Jurkat, Clone E6-1 (cell line): ENCODE results near the gene C12orf50.
"Not testable (repeated sequence)": the region's sequence is repeated elsewhere in the genome, so short reads cannot be mapped to it uniquely, and the experiment has no call there.

Experiments
- DNase-seq: peaks from one replicate; pipeline ENCODE4 v3.0.0-alpha.2; 2011; ENCODE audit warnings: low read depth, low spot score
- H3K4me3 ChIP-seq: 2 replicates; pipeline ENCODE4 v1.5.1; 2011; ENCODE audit warnings: mild to moderate bottlenecking, low read length, control low read depth, moderate library complexity

C12orf50 gene

GRCh38 chr12:88001327-88001726, 27.9 kb downstream of the C12orf50 start:
- H3K4me3 ChIP-seq: no peak overlapping the region
- no peak for DNase-seq

- DNase-seq: peak; percentile 49
- no peak overlapping the region for H3K4me3 ChIP-seq
Observed at GRCh38 chr12:87995581-87996178, 33.5 kb downstream of the C12orf50 start.

- no peak for DNase-seq
- H3K4me3 ChIP-seq: no peak overlapping the region
Observed at GRCh38 chr12:87991483-87991882, 37.7 kb downstream of the C12orf50 start.

DNA sequence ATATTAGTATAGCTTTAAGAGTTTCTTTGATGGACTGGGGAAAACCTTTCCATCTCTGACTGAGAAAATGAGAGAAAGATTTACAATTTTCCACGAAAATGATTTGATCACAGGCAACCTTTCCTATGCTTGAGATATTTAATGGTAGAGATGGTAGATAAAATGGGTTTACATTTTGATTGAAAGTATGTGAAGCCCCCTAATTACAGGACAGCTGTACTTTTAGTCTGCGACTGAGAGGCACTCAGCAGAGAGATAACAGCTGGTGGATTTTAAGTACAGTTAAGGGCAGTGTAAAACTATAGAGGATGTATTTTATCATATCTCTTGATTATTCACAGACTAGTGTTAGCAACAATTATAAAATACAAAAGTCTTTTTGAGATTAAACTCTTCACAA, 40.7 kb downstream of the C12orf50 start:
- no peak overlapping the region for H3K4me3 ChIP-seq
- no peak for DNase-seq

DNA sequence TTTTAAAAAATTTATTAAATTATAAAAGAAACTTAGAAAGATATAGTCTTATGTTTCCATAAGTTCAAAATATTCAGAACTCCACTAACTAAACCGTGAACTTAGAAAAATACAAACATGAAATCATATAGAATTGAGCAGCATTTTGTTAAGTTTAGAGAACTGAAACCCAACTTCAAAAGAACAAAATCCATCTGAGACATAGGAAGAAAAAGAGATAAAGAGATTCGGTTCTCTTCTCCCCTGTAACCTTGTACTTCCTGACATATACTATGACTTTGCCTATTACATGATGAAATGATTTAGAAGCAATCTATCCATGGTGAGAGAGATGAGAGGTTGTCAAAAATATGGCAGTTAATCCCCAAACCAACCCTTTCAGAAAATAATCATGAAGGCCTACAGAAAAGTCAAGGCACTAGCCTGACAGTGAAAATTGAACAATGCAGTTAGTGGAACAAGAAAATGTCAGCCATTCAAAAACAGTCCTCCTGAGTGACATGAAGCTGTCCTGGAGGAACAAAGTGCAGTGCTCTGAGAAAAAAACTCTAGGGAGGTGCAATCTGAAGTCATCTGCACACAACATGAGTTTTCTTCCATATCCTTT, 44.0 kb downstream of the C12orf50 start:
- H3K4me3 ChIP-seq: no peak overlapping the region
- no peak for DNase-seq

DNA sequence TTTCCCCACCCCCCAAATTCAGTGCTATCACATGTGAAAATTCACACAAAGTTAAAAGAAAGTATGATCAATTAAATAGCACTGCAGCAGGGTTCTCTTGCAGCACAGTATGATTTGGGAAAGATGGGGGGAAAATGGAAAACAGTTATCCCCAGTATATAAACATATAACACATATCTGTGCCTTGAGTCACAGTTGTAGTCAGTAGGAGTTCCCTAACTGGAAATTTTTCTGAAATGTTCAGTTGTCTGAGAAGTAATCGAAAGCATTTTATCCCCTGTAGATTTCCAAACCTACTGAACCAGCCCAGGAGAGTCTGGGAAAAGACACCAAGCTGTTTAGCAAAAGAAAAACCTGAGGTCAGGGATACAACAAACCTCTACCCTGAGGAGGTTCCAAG, 47.0 kb downstream of the C12orf50 start:
- DNase-seq: no peak
- H3K4me3 ChIP-seq: no peak overlapping the region

- H3K4me3 ChIP-seq: no peak overlapping the region
- DNase-seq: no peak
Observed at GRCh38 chr12:87981495-87981894, 47.7 kb downstream of the C12orf50 start.

DNA sequence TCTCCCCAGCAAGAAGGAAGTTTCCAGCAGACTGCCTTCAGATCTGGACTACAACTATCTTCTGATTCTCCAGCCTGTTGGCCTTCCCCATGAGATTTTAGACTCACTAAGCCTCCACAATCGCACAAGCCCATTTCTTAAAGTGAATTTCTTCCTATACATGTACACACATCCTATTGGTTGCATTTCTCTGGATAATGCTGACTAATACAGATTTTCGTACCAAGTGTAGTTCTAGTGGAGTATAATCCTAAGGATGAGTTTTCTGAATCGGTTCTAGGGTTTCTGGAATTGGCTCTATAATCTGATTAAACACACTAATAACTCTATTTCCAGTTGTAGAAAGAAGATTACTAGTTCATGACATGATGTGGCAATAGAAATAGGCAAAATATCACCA, 53.3 kb downstream of the C12orf50 start:
- DNase-seq: no peak
- no peak overlapping the region for H3K4me3 ChIP-seq

DNA sequence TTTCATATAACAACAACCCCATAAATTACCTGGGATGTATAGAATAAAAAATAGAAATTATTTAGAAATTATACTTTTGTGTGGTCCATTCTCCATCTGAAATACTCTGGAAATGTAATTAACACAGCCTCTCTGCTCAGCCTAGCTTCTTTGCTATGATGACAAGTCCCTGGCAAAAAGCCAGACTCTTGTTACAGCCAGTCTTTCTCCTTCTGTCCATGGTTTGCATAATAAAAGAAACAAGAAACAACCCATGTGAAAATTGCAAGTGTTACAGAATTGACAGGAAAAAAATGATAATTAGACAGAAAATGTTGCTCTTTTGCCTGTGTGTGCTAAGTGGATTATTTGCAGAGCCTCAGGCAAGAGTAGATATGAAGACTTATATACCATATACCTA, 61.3 kb downstream of the C12orf50 start:
- DNase-seq: no peak
- H3K4me3 ChIP-seq: no peak overlapping the region

DNA sequence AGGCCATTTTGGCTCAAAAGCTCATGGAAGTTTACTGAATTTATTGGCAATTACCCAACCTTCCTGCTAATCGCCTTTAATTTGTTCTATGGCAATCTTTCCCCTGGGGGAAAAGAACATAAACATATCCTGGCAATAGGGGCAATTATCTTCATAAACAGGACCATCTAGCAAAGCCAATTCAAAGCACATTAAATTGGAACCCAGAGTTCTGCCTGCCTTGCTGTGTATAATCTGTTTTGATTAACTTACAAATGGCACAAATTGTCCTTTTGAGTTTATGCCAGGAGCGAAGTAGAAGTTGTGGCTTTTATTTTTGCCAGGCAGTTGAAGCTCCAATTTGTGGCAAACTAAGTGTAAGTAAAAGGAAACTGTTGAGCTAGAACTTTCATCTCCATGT, 68.6 kb downstream of the C12orf50 start:
- no peak overlapping the region for H3K4me3 ChIP-seq
- no peak for DNase-seq

- not testable (repeated sequence) for DNase-seq, H3K4me3 ChIP-seq
Observed at GRCh38 chr12:87954028-87954427, 75.2 kb downstream of the C12orf50 start.

- H3K4me3 ChIP-seq: no peak overlapping the region
- DNase-seq: peak; percentile 32
Observed at GRCh38 chr12:87953256-87953860, 75.8 kb downstream of the C12orf50 start.

DNA sequence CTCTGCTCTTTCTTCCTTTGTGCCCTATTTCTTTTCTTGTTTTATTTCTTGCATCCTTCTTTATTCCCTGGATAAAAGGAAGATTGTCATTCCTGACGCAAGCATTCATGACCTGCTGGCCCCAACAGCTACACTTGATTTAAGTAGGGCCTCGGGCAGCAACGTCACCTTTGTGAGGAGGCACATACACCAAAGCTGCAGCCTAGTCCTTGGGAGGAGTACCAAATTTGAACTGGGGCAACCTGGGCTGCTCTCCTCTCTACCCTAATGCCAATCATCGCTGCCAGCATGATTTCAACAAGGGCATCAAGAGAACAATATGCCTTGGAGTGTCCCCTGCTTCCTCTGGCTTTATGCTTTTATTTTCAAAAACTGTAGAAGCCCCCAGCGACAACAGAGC, 76.4 kb downstream of the C12orf50 start:
- H3K4me3 ChIP-seq: no peak overlapping the region
- no peak for DNase-seq

DNA sequence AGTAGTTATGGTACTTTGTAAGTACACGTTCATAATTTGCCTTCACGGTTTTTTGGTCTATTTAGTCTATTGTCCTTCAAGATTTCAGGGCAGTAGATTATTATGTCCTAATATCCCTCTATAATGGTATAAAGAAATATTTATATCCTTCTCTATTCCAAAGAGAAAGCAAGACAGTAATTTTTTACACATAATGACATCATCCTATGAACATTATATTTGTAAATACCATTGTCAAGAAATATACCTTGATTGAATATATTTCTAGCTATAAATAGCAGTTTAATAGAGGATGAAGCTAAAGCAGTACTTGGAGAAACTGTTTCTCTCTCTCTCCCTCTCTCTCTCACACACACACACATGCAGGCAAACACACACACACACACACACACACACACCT, 77.0 kb downstream of the C12orf50 start:
- no peak for DNase-seq
- H3K4me3 ChIP-seq: no peak overlapping the region

- DNase-seq: no peak
- no peak overlapping the region for H3K4me3 ChIP-seq
Observed at GRCh38 chr12:87943762-87944161, 85.4 kb downstream of the C12orf50 start.

DNA sequence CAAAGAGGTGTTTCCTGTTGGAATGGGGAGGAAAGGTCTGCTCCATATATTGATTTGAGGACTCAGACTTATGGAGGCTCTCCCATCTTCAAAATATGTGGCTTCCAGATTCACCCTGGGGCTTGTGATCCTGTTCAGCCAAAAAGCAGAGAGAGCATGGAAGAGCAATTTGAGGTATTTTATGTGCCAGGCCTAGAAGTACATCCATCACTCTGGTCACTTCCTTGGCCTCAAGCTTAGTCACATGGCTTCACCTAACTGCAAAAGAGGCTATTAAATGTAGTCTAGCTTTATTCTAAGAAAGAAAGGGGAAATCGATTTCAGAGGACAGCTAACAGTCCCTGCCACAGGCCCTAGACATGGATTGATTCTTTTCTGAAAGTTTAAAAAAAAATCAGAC, 86.2 kb downstream of the C12orf50 start:
- no peak overlapping the region for H3K4me3 ChIP-seq
- DNase-seq: no peak

GRCh38 chr12:87939182-87939581, 90.0 kb downstream of the C12orf50 start:
- no peak for DNase-seq
- H3K4me3 ChIP-seq: no peak overlapping the region

DNA sequence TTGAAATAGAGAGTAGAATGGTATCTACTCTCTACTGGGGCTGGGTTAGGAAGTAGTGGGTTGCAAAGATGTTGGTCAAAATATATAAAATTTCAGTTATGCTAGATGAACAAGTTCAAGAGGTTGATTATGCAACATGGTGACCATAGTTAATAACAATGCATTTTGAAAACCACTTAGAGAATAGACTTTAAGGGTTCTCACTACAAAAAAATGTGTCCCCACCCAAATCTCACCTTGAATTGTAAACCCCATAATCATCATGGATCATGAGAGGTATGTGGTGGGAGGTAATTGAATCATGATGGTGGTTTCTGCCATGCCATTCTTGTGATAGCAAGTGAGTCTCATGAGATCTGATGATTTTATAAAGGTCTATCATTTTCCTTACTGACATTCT, 94.0 kb downstream of the C12orf50 start:
- no peak for DNase-seq
- no peak overlapping the region for H3K4me3 ChIP-seq

DNA sequence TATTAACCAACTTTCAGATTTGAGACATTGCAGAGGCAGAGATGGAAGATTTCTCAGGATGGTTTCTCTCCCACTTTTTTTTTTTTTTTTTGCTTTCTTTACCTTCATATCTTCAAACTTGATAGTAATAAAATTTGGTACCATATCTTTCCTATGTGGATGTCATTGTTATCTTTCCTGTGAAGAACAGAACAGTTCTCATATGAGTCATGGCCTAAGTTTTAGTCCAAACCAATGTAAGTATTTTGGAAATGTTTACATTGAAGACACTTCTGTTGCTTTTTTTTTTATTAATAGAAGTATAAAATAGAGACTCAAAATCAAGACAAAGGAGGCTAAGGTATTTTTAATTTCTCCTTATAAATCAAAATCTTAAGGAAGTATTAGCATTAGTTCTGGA, 95.2 kb downstream of the C12orf50 start:
- no peak for DNase-seq
- no peak overlapping the region for H3K4me3 ChIP-seq

DNA sequence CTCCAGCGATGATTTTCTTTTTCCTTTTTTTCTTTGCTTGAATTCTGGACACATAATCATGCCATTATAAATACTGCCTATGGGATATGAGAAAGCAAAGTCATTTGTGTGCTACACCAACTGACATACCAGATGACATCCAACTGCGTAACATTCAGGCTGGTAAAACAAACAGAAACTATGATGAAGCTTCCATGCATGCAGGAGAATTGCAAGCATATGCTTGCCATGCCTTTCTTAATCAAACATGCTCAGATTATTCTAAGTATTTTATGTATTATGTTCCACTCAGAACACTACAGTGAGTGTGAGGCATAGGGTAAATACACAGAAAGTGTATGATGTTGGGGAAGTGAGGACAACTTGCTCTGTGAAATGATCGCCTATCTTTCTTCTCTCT, 97.4 kb downstream of the C12orf50 start:
- no peak overlapping the region for H3K4me3 ChIP-seq
- DNase-seq: no peak

DNA sequence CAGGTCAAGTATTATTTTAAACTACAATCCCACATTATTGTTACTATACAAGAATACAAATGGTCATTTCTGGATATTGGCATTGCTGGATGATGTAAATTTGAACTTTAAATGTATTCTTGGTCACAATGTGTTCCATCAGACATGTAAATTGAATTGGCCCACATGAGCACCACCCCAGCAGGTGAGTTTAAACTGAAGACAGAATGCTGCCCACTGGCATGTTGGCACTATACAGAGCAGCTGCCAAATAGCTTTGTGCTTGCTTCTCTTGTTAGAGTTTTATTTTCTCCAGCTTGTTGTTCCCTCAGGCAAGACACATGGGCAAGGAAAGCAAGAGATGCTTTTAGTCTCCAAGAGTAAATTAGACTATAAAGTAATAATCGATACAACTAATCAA, 98.6 kb downstream of the C12orf50 start:
- no peak for DNase-seq
- H3K4me3 ChIP-seq: no peak overlapping the region
